Activated CD8-positive, alpha-beta memory T cell treated with anti-CD3 and anti-CD28 coated beads for 1 hour (primary cell): ENCODE results near the gene DTL.

Experiments used
- DNase-seq, 2 donors: peaks; one replicate each; pipeline ENCODE4 v3.0.0-alpha.2; 2020; ENCODE audit warnings: low read depth in 1 of 2; ENCODE audit errors: extremely low read depth in 1 of 2

The DTL gene

GRCh38 chr1:212124690-212125582, 89.4 kb downstream of the DTL start:
- no peak for DNase-seq

- no peak for DNase-seq
Measured at GRCh38 chr1:212125654-212126053, 90.1 kb downstream of the DTL start.

- DNase-seq, result no peak
Measured at GRCh38 chr1:212127221-212127620, 91.7 kb downstream of the DTL start.

GRCh38 chr1:212129781-212130180, 94.2 kb downstream of the DTL start:
- no peak for DNase-seq

GRCh38 chr1:212132025-212132424, 96.5 kb downstream of the DTL start:
- DNase-seq, result no peak

- DNase-seq, result no peak
Measured at GRCh38 chr1:212133319-212133718, 97.8 kb downstream of the DTL start.

- no peak for DNase-seq
Measured at GRCh38 chr1:212135166-212135565, 99.6 kb downstream of the DTL start.

- DNase-seq, result no peak
Measured at GRCh38 chr1:212137854-212138253, 102.3 kb downstream of the DTL start.

- DNase-seq, result no peak
Measured at GRCh38 chr1:212138457-212138856, 102.9 kb downstream of the DTL start.

- DNase-seq, result no peak
Measured at GRCh38 chr1:212139526-212140135, 104.1 kb downstream of the DTL start.

- no peak for DNase-seq
Measured at GRCh38 chr1:212141404-212141803, 105.9 kb downstream of the DTL start.

GRCh38 chr1:212142883-212143530, 107.5 kb downstream of the DTL start:
- no peak for DNase-seq

GRCh38 chr1:212147581-212148033, 112.1 kb downstream of the DTL start:
- DNase-seq, result no peak

GRCh38 chr1:212149566-212149965, 114.0 kb downstream of the DTL start:
- DNase-seq, result no peak

- no peak for DNase-seq
Measured at GRCh38 chr1:212152308-212152693, 116.8 kb downstream of the DTL start.

GRCh38 chr1:212152869-212153268, 117.3 kb downstream of the DTL start:
- DNase-seq, result no peak

GRCh38 chr1:212153635-212154034, 118.1 kb downstream of the DTL start:
- no peak for DNase-seq
